ENCODE measurements around the gene SAMMSON.

SAMMSON gene

GRCh38 chr3:70020906-70021660 lies 21.6 kb downstream of the SAMMSON start:
- DNase-seq, result no peak

DNA sequence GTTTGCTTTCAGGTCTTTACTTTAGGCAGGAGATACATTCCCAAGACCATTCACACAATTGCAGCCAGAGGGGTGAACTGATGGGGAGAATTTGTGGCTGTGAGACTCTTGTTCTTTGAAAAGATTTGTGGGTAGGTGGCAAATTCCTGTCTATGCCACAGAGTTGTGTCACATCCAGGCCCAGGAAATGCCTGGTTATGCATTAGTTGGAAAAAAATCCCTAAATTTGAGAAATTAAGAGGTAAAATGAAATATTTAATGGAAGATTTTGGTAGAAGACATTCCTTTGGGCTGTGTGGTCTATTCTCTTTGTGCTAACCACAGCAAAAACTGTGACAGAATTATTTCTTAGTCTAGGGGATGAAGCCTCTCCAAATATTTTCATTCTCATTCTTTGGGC lies 28.8 kb downstream of the SAMMSON start:
- no peak for DNase-seq

DNA sequence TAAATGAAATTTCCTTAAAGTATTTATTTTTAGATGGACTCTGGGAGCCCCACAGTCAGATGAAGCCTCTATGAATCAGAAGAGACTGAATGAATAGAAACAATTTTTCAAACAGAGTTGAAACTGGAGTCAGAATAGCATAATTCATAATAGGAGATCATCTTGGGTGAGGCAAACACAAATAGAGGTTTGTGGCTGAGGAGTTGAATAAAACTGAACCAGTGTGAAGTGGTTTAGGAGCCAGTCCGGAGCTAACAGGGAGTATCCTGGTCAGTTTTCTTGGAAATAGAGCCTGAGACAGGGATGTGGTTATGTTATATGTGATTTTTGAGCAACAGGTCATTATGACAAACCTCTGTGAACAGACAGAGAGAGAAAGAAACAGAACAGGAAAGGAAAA lies 39.2 kb downstream of the SAMMSON start:
- DNase-seq, result no peak

DNA sequence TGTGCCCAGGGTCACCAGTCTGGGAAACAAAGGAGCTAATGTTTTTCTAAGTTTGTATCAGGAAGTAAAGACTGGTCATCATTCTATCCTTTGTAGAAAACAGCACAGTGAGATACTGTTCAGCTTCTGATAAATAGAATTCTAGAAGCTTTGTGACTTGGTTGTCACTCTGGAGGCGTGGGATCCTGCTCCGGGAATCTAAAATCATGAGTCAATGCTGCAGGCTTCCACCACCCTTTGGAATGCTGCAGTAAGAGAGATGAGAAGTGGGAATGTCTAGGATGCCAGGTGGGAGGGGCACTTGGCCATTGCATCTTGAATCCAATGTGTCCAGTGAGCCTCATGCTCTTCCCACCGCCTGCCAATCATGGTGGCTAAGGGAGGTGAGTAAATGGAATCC lies 40.9 kb downstream of the SAMMSON start:
- no peak for DNase-seq

DNA sequence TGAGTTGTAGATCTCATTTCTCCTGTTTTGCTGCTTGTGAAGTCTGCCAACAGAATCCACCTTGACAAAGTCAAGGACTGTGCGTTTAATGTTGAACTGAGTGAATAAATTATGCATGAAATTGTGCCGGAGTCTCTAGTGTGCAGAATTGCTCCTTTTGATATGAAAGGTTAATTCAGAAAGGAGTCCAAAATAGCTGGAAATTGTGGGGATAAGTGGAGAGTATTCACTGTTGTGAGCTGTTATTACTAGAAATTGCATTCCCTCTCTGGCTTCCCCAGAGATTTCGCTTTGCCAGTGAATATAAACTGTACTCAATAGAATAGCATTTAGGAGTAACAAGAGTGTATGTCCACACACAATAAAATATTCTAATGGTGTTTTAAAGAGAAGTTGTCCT lies 43.1 kb downstream of the SAMMSON start:
- no peak for DNase-seq

- no peak for DNase-seq
Measured at GRCh38 chr3:70049761-70050160, 50.2 kb downstream of the SAMMSON start.

- DNase-seq, result no peak
Measured at GRCh38 chr3:70053293-70053692, 53.8 kb downstream of the SAMMSON start.

GRCh38 chr3:70056081-70056480 lies 56.5 kb downstream of the SAMMSON start:
- DNase-seq, result no peak

GRCh38 chr3:70057426-70057825 lies 57.9 kb downstream of the SAMMSON start:
- no peak for DNase-seq

DNA sequence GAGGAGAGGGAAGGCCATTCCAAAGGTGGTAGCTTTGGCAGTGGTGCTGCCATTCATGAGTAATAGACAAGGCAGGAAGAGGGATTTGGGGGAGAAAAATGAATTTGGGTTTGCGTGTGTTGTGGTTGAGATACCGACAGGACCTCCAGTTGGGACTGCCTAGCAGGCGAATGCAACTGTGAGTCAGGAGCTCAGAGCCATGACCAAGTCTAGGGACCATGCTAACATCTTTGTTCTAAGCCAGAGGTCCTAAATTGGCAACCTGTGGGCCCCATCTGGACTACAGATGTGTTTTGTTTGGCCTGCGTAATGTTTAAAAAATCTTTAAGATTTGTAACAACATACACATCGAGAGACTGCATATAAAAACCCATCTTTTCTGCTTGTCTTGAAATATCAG lies 61.6 kb downstream of the SAMMSON start:
- no peak for DNase-seq

DNA sequence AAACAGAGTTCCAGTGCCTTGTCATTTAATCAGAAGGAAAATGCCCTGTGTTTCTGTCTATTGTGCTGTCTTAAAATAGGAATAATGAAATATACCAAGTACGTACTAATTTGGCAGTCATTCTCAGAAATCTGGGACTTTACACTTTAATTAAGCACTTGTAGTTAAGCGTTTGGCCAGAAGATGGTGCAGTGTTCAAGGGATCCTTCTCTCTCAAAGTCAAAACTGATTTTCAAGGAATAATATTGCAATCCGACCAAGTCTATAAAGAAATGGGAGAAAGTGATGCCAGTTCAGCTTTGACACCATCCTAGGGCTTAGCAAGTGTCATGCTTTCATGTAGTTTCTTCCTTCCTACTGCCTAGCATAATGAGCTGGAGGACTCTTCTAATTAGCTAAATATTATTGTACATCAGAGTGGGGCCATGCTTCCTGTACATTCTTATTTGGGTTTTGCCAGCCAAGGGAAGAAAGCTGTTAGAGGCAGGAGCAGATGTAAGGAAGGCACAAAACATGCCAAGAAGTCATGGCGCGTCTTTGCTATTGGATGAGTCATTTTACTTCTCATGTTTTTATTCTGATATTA lies 64.8 kb downstream of the SAMMSON start:
- no peak for DNase-seq

- DNase-seq, result no peak
Measured at GRCh38 chr3:70065696-70066253, 66.2 kb downstream of the SAMMSON start.

- no peak for DNase-seq
Measured at GRCh38 chr3:70067860-70068521, 68.5 kb downstream of the SAMMSON start.

DNA sequence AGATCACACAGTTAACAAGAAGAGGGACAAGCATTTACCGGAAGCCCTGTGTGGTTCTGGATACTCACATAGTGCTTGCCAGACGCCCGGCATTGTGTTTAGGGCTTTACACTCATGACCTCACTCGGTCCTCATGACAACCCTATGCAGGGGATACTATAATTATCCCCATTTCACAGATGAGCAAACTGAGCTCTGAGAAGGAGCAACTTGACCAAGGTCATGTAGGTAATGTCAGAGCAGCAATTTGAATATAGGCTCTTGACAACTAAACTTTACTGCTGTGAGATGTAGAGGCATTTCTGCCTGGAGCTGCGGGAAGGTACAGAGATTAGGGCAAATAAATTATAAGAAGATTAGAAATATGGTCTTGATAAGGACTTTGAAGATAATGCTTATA lies 70.0 kb downstream of the SAMMSON start:
- DNase-seq, result no peak

DNA sequence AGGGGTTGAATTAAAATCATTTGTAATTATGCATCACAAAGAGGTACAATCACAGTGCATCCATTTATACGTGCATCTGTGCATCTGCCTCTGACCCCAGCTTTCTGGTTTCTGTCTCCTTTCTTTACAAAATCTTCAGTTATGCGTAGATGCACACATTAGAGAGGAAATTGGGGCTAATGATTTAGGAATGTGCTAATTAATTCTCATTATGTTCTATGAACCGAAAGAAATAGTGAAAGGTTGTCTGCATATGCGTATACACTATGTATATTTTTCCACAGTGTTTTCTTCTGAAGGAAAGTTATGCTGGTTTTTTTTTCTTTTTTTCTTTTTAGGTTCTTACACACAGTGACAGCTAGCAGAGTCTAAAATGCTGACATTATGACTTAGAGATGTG lies 71.6 kb downstream of the SAMMSON start:
- no peak for DNase-seq

- DNase-seq, result no peak
Measured at GRCh38 chr3:70072180-70072579, 72.6 kb downstream of the SAMMSON start.

GRCh38 chr3:70072754-70073153 lies 73.2 kb downstream of the SAMMSON start:
- no peak for DNase-seq

DNA sequence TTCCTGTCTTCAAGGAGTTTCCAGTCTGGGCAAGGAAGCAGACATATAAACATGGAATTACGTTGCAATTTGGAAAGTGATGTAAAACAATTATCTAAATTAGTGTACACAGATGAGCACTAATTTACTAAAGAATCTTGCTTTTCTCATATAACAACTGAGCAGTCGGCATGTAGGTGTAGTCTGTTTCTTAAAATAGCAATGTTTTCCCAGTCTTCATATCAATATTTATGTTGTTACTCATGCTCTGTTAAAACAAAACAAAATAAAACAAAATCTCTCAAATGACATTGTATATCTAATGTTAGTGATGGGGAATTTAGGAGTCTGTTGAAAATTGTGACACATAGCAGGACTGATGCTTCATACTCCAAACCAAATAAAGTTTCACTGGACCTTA lies 75.6 kb downstream of the SAMMSON start:
- DNase-seq, result no peak

GRCh38 chr3:70076396-70076795 lies 76.9 kb downstream of the SAMMSON start:
- no peak for DNase-seq

DNA sequence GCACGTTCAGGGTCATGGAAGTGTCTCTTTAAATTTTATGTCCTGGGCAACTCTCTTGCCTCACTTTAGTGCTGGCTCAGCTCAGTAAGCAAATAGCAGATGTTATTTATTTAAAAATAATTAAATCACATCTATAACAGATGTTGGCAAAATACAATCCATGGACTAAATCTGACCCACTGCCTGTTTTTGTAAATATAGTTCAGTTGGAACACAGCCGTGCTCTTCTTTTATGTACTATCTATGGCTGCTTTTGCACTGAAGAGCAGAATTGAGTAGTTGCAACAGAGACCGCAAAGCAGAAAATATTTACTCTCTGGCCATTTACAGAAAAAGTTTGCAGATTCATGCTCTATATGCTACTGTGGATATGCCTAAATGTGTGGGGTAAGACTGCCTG lies 79.2 kb downstream of the SAMMSON start:
- DNase-seq, result no peak

- no peak for DNase-seq
Measured at GRCh38 chr3:70085613-70086012, 86.1 kb downstream of the SAMMSON start.

- DNase-seq, result no peak
Measured at GRCh38 chr3:70086336-70086735, 86.8 kb downstream of the SAMMSON start.

GRCh38 chr3:70090322-70090913 lies 90.9 kb downstream of the SAMMSON start:
- DNase-seq, result no peak

DNA sequence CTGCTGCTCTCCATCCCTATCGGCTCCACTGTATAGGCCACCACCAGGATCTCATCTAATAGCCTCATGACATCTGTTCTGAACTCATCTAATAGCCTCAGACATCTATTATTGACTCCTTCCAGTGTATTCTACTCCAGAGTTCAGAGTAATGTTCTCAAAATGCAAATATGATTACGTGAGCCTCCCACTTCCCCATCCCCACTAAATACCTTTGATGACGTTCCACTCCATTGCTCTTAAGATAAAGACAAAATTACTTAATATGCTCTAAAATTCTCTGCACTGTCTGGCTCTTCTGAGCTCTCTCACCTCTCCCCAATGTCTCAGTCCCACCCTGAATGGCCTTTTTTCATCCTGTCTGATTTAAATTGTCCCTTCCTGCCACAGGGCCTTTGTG lies 94.7 kb downstream of the SAMMSON start:
- no peak for DNase-seq

Measured in cortex of kidney (tissue), 1 donor.